GM12878 (cell line): ENCODE measurements around the gene GCK.

ENCODE experiments used
- EP300 ChIP-seq, 2 experiments: fragments of 150-350 bp in 1 of 2; IDR thresholded peaks; 2 replicates each; pipeline ENCODE4 v1.6.1; 2011 to 2012; ENCODE audit warnings: low read depth in 2 of 2, low read length in 2 of 2, borderline replicate concordance in 1 of 2, improper control_type of control experiment in 1 of 2, inconsistent platforms in 1 of 2; ENCODE audit not compliant: control insufficient read depth in 1 of 2
- FOXM1 ChIP-seq: IDR thresholded peaks from 2 replicates; pipeline ENCODE4 v1.6.1; 2012; ENCODE audit warnings: low read depth, mild to moderate bottlenecking, inconsistent platforms, low read length, moderate library complexity

DNA sequence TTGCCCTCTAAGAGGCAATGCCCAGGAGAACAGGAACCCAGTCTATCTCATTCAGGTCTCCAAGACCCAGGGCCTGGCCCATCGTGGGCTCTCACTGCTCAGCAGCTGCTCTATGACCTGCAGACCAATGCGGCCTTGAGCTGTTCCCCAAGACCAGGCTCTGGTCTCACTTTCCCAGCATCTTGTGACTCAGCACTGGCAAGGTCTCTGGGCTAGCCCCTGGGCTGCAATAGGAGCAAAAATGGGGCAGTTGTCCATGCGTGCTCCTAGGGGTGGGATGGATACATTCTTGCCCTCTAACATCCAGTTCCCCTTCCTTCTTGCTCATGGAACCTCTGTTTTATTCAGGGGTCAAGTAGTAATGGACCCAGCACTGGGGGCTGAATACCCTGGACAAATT is 13.5 kb downstream of the GCK start:
- TF ChIP-seq FOXM1 = no peak
- no peak for TF ChIP-seq EP300 (IDR thresholded peaks at IDR 0.05; ENCODE audit: borderline replicate concordance in 1 of 2, control insufficient read depth in 1 of 2, low read depth in 2 of 2, low read length in 2 of 2)
